ENCODE measurements around the gene TGFA. TPM values are rescaled to one million over a fixed set of nuclear protein-coding genes. Genes with fewer than 3 reads are reported as not detected.

The TGFA gene
- total and polyA plus RNA-seq, 2 donors from 2014 or later = 8.3 to 30.8 TPM

DNA sequence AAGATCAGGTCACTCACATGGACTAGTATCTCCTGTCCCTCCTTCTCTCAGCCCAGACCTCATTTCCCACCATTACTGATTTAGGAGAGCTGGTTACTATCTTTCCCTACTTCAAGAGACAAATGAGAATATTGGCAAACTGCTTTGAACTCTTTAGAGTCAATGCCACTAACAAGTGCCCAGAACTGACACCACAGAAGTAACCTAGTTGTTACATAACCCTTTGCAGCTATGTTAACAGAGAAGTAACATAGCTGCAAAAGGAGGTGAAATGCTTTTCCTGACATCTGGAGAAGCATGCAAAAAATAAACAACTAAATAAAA lies 30.0 kb downstream of the TGFA start:
- FAIRE-seq (no peak), DNase-seq (no peak)
- Histone ChIP-seq H3K4me3 (ENCODE audit: low read length in 3 of 3) (no peak overlapping the region), H3K27ac (ENCODE audit: low read depth in 2 of 2, low read length in 2 of 2) (no peak overlapping the region), H3K9me3 (ENCODE audit: control insufficient read depth in 2 of 3, insufficient read depth in 1 of 3, low read length in 3 of 3) (no peaks in the 10 kb centered on the region), H3K4me1 (ENCODE audit: control insufficient read depth in 2 of 3, insufficient read depth in 2 of 3, low read depth in 1 of 3, low read length in 3 of 3) (peaks cover 0 to 35% (median 25%) of the 10 kb centered on the region in 3 donors), H3K36me3 (ENCODE audit: control insufficient read depth in 2 of 3, insufficient read depth in 3 of 3, low read length in 3 of 3) (no peaks in the 10 kb centered on the region), H3K27me3 (ENCODE audit: control insufficient read depth, insufficient read depth, low read length) (no peaks in the 10 kb centered on the region), H3K9ac (ENCODE audit: low read length in 3 of 3) (no peak overlapping the region)
- TF ChIP-seq, protein P1, sequence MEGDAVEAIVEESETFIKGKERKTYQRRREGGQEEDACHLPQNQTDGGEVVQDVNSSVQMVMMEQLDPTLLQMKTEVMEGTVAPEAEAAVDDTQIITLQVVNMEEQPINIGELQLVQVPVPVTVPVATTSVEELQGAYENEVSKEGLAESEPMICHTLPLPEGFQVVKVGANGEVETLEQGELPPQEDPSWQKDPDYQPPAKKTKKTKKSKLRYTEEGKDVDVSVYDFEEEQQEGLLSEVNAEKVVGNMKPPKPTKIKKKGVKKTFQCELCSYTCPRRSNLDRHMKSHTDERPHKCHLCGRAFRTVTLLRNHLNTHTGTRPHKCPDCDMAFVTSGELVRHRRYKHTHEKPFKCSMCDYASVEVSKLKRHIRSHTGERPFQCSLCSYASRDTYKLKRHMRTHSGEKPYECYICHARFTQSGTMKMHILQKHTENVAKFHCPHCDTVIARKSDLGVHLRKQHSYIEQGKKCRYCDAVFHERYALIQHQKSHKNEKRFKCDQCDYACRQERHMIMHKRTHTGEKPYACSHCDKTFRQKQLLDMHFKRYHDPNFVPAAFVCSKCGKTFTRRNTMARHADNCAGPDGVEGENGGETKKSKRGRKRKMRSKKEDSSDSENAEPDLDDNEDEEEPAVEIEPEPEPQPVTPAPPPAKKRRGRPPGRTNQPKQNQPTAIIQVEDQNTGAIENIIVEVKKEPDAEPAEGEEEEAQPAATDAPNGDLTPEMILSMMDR (IDR thresholded peaks at IDR 0.05; ENCODE audit: borderline replicate concordance, extremely low read depth, insufficient read depth) = no peak
- intact Hi-C loops (cut with DNase I) = no loop called here

DNA sequence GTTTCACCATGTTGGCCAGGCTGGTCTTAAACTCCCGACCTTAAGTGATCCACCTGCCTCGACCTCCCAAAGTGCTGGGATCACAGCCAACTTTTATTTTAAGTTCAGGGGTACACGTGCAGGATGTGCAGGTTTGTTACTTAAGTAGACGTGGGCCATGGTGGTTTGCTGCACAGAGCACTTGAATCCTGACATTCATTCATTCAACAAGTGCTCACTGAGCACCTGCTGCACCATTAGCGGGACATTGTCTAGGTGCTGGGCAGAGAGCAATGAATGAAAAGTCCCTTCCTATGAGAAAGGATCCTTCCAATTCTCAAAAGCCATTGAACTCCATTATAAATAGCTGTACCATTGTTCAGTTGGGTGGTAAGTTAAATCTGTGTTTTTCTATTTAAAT lies 31.0 kb downstream of the TGFA start:
- TF ChIP-seq, protein P1 (IDR thresholded peaks at IDR 0.05; ENCODE audit: borderline replicate concordance, extremely low read depth, insufficient read depth) = no peak
- peaks cover 0 to 39% (median 25%) of the 10 kb centered on the region in 3 donors for H3K4me1 ChIP-seq (ENCODE audit: control insufficient read depth in 2 of 3, insufficient read depth in 2 of 3, low read depth in 1 of 3, low read length in 3 of 3)

DNA sequence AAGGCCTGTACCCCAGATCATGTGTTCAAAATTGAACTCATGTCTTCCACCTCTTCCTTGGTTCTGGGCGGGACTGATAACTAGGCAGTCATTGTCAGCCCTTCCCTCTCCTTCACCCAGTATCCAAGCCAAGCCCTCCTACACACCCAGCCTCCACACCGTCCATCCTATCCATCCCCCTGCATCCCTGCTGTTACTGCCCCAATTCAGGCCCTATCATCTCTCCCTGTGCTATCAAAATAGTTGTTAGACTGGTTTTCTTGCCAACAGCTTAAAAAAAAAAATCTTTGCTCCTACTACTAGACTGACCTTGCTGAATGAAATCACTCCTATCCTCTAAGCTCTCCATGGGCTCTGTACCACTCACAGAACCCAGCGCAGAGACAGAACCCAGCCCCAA lies 32.8 kb downstream of the TGFA start:
- TF ChIP-seq, protein P1 (IDR thresholded peaks at IDR 0.05; ENCODE audit: borderline replicate concordance, extremely low read depth, insufficient read depth) = no peak
- Histone ChIP-seq H3K9ac (ENCODE audit: low read length in 3 of 3) (no peak overlapping the region), H3K9me3 (ENCODE audit: control insufficient read depth in 2 of 3, insufficient read depth in 1 of 3, low read length in 3 of 3) (no peaks in the 10 kb centered on the region), H3K27me3 (ENCODE audit: control insufficient read depth, insufficient read depth, low read length) (no peaks in the 10 kb centered on the region), H3K27ac (ENCODE audit: low read depth in 2 of 2, low read length in 2 of 2) (no peak overlapping the region), H3K4me3 (ENCODE audit: low read length in 3 of 3) (no peak overlapping the region), H3K4me1 (ENCODE audit: control insufficient read depth in 2 of 3, insufficient read depth in 2 of 3, low read depth in 1 of 3, low read length in 3 of 3) (peaks cover 0 to 31% (median 27%) of the 10 kb centered on the region in 3 donors), H3K36me3 (ENCODE audit: control insufficient read depth in 2 of 3, insufficient read depth in 3 of 3, low read length in 3 of 3) (no peaks in the 10 kb centered on the region)
- DNase-seq = no peak
- intact Hi-C loops (cut with DNase I) = no loop called here
- no peak for FAIRE-seq

More for the DNA sequence above, 31.0 kb downstream of the TGFA start:
- FAIRE-seq = no peak
- no peak overlapping the region for H3K4me3 ChIP-seq (ENCODE audit: low read length in 3 of 3)
- H3K9me3 ChIP-seq (ENCODE audit: control insufficient read depth in 2 of 3, insufficient read depth in 1 of 3, low read length in 3 of 3) = no peaks in the 10 kb centered on the region
- H3K36me3 ChIP-seq (ENCODE audit: control insufficient read depth in 2 of 3, insufficient read depth in 3 of 3, low read length in 3 of 3) = no peaks in the 10 kb centered on the region
- no peak overlapping the region for H3K27ac ChIP-seq (ENCODE audit: low read depth in 2 of 2, low read length in 2 of 2)
- H3K9ac ChIP-seq (ENCODE audit: low read length in 3 of 3) = no peak overlapping the region
- intact Hi-C loops (cut with DNase I) = no loop called here
- no peak for DNase-seq
- H3K27me3 ChIP-seq (ENCODE audit: control insufficient read depth, insufficient read depth, low read length) = no peaks in the 10 kb centered on the region

DNA sequence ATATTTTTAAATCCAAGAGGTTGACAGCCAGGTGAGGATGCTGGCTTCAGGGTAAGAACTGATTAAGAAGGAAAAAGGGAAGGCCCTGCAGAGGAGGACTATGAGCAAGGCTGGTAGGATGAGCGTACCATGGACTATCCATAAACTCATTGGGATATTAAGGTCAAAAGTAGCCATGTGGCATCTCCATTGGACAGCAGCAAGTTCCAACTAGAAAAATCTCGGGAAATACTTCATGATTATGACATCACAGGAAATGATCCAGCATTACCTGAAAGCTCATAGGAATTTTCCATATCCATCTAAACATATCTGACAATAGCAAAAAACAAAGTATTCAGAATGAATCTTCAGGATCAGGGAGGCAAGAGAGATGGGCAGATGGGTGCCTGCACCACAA lies 34.2 kb downstream of the TGFA start:
- Histone ChIP-seq H3K9me3 (ENCODE audit: control insufficient read depth in 2 of 3, insufficient read depth in 1 of 3, low read length in 3 of 3) (no peaks in the 10 kb centered on the region), H3K4me3 (ENCODE audit: low read length in 3 of 3) (no peak overlapping the region), H3K27ac (ENCODE audit: low read depth in 2 of 2, low read length in 2 of 2) (no peak overlapping the region), H3K36me3 (ENCODE audit: control insufficient read depth in 2 of 3, insufficient read depth in 3 of 3, low read length in 3 of 3) (no peaks in the 10 kb centered on the region), H3K9ac (ENCODE audit: low read length in 3 of 3) (no peak overlapping the region), H3K4me1 (ENCODE audit: control insufficient read depth in 2 of 3, insufficient read depth in 2 of 3, low read depth in 1 of 3, low read length in 3 of 3) (peaks cover 0 to 30% (median 23%) of the 10 kb centered on the region in 3 donors), H3K27me3 (ENCODE audit: control insufficient read depth, insufficient read depth, low read length) (no peaks in the 10 kb centered on the region)
- FAIRE-seq = no peak
- intact Hi-C loops (cut with DNase I) = no loop called here
- DNase-seq = no peak
- TF ChIP-seq, protein P1 (IDR thresholded peaks at IDR 0.05; ENCODE audit: borderline replicate concordance, extremely low read depth, insufficient read depth) = no peak

Data from kidney (tissue), 14 donors.